NOMO-1 treated with dmso at 0.1 percent for 144 hours (cell line): ENCODE data around the gene B3GALT6.

Experiments used
- DNase-seq: peaks from one replicate; lab custom pipeline; 2025; ENCODE audit not compliant: unreplicated experiment; lab: John Stamatoyannopoulos, UW

Gene B3GALT6

GRCh38 chr1:1215881-1216605, 16.0 kb upstream of the B3GALT6 start:
- DNase-seq: no peak

DNA sequence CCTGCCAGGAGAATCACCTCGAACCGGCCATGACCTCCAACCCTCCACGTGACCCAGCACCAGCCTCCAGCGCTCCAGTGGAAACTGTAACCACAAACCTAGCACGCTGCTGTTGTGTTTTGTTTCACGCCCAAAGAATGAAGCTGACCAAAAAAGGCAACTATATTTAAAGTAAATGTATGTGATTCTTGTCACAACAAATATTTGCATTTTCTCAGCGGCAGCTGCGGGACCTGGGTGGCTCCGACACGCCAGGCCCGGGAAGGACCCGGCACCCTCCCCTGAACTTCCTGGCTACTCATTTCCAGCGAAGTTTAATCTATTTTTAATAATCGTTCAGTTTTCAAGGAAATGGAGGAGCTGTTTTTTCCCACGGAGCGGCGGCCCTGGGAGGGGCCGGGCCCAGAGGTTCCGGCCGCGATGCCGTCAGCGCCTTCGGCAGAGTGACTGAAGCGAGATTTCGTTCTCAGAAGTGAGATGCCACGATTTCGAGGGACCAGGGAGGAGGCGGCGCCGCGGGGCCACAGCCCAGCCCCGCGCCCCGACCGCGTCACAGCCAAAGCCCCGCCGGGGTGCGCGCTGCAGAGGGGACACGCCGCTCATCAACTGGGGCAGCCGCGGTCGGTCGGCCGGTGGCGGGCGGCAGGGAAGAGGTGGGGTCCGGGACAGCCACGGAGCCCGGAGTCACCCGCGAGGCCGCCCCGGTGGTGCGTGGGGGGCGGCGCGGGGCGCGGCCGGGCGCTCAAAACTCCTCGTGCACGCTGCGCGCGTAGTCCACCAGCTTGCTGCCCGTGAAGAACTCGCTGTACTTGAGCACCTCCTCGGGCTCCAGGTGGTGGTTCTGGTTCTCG, 15.0 kb upstream of the B3GALT6 start:
- DNase-seq: no peak

GRCh38 chr1:1217621-1218523, 14.2 kb upstream of the B3GALT6 start:
- no peak for DNase-seq

DNA sequence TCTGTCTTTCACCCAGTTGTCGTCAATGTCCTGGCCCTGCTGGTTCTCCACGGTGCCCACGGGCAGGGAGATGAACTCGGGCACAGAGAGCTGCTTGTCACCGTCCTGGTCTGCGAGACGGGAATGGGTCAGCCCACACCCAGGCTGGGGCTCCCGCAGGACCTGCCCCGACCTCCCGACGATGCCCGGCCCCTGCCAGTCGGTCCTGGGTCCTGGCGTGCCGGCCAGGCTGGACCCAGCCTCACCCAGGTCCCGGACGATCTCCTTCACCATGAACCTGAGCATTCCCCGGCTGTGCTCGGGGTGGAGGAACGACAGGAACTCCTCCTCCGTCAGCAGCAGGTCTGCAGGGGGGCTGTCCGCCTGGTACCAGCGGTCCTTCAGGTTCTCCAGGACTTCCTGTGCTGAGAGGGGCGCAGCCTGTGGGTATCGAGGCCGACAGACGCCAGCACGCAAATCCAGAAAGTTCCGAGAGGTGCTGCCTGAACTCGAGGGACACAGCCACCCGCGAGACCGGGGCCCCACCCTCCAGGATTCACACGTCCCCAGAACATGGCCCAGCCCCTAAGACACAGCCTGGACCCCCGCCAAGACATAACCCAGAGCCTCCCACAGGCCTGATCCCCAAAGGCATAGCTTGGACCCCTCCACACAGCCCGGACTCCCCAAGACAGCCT, 13.4 kb upstream of the B3GALT6 start:
- no peak for DNase-seq

DNA sequence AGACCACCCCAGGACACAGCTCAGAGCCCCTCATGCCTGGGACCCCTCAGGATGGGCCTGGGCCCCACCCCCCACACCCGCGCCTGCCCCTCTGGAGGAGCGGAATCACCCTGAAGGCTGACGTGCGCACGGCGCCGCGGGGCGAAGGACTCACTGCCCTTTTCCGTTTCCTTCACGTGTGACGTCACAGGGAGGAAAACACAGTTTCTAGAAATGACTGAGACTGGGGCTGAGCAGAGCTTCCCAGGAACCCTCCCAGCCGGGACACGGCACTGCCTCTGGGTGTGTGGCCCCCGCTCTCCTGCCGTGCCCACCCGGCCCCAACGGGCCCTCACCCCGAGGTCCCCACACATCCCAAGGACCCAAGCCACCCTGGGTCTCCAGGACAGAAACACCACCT, 12.7 kb upstream of the B3GALT6 start:
- no peak for DNase-seq

GRCh38 chr1:1220197-1220596, 11.8 kb upstream of the B3GALT6 start:
- DNase-seq: no peak

- no peak for DNase-seq
Measured at GRCh38 chr1:1221887-1222574, 10.0 kb upstream of the B3GALT6 start.

DNA sequence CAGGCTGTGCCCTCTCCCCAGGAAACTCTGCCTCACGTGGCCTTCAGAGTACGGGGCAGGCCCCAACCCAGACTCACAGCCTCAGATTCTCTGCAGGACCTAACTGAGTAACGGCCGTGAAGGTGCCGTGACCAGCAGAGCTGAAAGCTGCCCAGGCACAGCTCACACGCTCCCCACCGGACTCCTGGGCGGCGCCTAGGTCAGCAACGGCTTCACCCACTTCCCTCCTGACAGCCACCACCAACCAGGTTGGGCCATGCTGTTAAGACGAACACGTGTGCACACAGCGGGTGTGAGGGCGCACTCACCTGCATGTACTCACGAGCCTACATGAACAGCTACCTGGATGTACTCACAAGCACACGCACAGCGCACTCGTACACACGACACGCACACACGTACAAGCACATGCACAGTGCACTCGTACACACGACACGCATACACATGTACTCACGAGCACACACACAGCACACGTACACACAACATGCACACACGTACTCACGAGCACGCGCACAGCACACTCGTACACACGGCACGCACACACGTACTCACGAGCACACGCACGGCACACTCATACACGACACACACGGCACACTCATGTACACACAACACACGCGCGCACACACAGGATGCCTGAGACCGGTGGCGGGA, 9.3 kb upstream of the B3GALT6 start:
- no peak for DNase-seq

- DNase-seq: no peak
Measured at GRCh38 chr1:1223321-1223720, 8.7 kb upstream of the B3GALT6 start.

DNA sequence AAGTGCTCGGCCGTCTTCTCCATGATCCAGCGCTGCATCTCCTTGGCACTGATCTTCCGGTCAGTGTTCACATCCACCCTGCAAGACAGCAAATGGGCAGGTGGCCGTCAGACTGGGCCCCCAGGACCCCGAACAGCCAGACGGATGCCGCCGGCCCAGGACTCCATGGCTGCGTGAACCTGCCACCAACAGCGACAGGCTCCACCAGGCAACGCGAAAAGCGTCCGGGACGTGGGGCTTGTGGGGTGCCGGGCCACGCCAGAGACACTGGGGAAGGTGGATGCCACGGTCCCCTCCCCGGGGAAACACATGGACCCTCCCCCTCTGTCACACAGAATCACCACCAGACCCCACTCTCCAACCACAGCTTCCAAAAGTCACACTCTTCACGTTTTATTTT, 8.1 kb upstream of the B3GALT6 start:
- DNase-seq: no peak

DNA sequence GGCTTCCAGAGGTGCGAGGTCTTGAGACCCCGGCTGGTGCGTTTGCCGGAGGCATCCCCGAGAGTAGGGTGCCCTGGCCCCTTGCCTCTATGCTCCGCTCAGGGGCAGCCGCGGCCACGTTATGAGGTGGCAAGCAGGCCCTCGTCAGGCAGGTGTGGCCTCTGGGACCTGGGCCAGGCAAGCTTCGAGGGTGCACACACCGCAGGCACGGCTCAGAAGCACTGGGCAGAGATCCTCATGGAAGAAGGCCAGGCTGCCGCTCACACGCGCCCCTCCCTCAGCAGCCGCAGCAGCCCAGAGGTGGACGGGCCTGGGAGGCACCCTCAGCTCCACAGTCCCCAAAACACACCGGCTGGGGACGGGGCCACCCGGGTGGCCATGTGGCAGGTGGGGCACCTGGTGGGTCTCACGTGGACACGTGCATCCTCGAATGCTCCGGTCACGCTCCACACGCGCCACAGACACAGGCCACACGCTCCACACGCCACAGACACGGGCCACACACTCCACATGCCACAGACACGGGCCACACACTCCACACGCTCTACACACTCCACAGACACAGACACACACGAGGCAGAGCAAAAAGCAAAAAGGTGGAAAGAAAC, 6.7 kb upstream of the B3GALT6 start:
- DNase-seq: no peak

GRCh38 chr1:1225913-1226312, 6.1 kb upstream of the B3GALT6 start:
- no peak for DNase-seq

DNA sequence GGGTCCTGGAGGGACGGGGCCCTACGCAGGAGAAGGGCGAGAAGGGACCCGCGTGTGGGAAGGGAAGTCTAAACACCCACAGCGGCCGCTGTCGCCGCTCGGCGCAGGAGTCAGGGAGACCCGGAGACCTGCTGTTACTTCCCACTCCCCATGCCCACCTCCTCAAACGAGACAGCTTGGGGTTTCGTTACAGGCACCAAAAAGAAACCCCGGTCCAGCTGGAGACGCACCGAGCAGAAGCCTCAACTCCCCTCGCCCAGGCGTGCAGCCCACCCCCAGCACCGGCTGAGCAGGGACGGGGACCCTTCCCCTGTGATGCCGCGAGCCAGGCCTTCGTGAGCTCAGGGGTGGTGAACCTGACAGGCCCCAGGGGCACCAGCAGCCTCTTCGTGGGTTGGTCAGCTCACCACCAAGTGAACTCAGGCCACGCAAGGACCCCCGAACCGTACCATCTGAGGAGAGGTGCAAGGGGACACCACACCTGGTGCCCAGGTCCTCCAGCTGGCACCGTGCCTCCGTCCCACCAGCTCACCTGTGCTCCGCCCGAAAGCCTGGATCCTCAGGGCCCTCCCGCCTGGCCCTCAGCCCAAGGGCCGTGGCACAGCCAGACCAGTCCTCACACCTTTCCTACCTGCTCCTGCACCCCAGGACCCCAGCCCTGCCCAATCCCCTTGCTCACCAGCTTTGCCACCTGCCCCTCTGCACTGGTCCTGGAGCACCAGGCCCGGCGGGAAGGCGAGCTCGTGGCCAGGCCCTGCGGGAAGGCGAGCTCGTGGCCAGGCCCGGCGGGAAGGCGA, 5.3 kb upstream of the B3GALT6 start:
- no peak for DNase-seq

DNA sequence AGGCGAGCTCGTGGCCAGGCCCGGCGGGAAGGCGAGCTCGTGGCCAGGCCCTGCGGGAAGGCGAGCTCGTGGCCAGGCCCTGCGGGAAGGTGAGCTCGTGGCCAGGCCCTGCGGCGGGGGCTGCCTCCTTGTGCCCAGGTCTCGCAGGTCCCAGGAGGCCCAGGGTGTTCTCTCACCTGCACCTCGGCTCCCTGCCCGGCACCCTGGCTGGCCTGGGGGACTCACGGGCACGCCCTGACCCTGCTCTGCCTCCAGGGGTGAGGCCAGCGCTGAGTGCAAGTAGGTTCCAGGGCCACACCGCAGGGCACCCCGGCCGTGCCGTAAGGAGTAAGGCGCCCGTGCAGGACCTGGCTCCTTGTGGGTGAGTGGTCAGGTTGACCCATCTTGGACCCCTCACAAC, 4.7 kb upstream of the B3GALT6 start:
- DNase-seq: no peak

DNA sequence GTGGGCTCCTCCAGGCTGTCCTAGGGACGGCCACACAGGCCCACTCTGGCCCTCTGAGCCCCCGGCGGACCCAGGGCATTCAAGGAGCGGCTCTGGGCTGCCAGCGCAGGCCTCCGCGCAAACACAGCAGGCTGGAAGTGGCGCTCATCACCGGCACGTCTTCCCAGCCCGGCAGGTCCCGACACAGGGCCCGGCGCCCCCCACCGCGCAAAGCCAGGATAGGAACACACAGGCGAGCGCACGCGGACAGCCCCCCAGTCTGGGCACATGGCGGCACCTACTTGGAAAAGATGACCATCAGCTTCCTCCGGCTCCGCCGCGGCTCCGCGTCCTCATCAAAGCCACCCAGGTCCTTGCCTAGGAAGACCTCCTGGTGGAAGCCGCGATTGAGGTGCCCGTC, 3.9 kb upstream of the B3GALT6 start:
- no peak for DNase-seq

DNA sequence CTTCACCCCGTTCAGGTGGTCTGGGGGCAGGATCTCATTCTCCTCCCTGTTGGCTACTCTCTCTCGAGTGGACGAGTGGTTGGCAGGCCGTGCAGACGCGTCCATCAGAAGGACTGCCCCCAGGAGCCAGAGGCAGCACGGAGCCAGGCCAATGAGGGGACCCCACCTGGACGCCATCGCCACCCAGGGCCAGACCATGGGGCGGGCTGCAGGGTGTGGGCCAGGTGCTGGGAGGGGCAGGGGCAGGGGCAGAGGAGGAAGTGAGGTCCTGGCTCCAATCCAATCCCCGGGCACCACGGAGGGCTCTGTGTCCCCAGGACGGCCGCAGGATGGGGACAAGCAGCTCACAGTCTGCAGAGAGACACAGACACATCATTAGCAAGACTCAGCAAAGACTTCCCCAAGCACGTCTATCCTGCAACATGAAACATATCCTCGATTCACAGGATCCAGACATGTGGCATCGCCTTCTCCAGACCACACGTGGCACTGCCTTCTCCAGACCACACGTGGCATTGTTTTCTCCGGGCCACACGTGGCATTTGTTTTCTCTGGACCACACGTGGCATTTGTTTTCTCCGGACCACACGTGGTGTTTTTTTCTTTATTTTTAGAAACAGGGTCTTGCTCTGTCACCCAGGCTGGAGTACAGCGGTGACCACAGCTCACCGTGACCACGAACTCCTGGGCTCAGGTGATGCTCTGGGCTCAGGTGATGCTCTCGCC, 3.3 kb upstream of the B3GALT6 start:
- no peak for DNase-seq

DNA sequence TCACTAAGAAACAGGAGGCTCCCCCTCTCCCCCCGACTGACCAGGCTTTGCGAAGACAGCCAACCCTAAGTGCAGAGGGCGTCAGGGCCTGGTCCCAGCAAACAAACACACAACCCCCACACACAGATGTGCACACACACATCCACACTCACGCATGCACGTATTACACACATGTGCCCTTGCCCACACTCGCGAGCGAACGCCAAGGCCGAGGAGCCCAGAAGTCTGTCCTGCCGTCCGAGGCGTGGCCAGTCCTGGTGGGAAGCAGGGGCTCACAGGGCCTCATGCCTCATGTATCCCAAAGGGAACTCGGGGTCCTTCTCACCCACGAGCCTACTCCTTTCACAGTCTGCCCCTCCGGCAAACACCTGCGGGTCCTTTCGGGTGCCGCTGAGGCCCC, 2.3 kb upstream of the B3GALT6 start:
- no peak for DNase-seq
